HepG2 (cell line): Measurements from ENCODE around the gene CHFR. TPM values are rescaled to one million over a fixed set of nuclear protein-coding genes. Genes with fewer than 3 reads are reported as not detected.
A peak's percentile ranks its signal among the peaks of the same experiment; 100 is the strongest.

ENCODE experiments used
- ARID2 ChIP-seq: sonication (generic); formaldehyde crosslinking; IDR thresholded peaks from 2 replicates; pipeline ENCODE4 v1.8.1; 2022; ENCODE audit warnings: mild to moderate bottlenecking, missing genetic modification reagents, borderline replicate concordance
- ARID4A ChIP-seq: sonication (generic); formaldehyde crosslinking; IDR thresholded peaks from 2 replicates; pipeline ENCODE4 v1.5.0; 2020; ENCODE audit warnings: mild to moderate bottlenecking, missing genetic modification reagents, borderline replicate concordance
- HNF1A ChIP-seq, 2 experiments: sonication (generic) in 1 of 2; formaldehyde crosslinking in 1 of 2; IDR thresholded peaks; 2 replicates each; pipeline versions ENCODE4 v1.4.0 to v1.6.1; 2016 to 2020; ENCODE audit warnings: borderline replicate concordance in 1 of 2, low read depth in 1 of 2, mild to moderate bottlenecking in 1 of 2, missing genetic modification reagents in 1 of 2
- NBN ChIP-seq: fragments of 450-650 bp; conservative IDR thresholded peaks from 2 replicates; pipeline ENCODE4 v1.6.1; 2017
- PAXIP1 ChIP-seq: sonication (generic); formaldehyde crosslinking; conservative IDR thresholded peaks from 2 replicates; pipeline ENCODE4 v1.4.0; 2020; ENCODE audit warnings: mild to moderate bottlenecking, missing genetic modification reagents, moderate library complexity
- TFE3 ChIP-seq: IDR thresholded peaks from 2 replicates; pipeline ENCODE4 v1.6.1; 2016
- YEATS4 ChIP-seq: sonication (generic); formaldehyde crosslinking; IDR thresholded peaks from 2 replicates; pipeline ENCODE4 v1.4.0; 2020; ENCODE audit warnings: missing genetic modification reagents, borderline replicate concordance
- ZBTB33 ChIP-seq: sonication (generic); formaldehyde crosslinking; IDR thresholded peaks from 2 replicates; pipeline ENCODE4 v1.4.0; 2020; ENCODE audit warnings: missing genetic modification reagents
- ZNF382 ChIP-seq: sonication (generic); formaldehyde crosslinking; IDR thresholded peaks from 2 replicates; pipeline ENCODE4 v1.5.0; 2020; ENCODE audit warnings: missing genetic modification reagents, mild to moderate bottlenecking, borderline replicate concordance
- polyA plus RNA-seq, 8 experiments: library from polyadenylated mRNA; depleted of rRNA in 3 of 8; stranded (reverse) in 7 of 8; unstranded in 1 of 8; fragments of >200 nt; fragmentation: Illumina TruSeq in 4 of 8; extraction: Trizol in 4 of 8; gene quantifications; 2 replicates each; pipeline versions ENCODE4 v1.2.1 to v1.2.3, GENCODE V29; 2011 to 2016; ENCODE audit warnings: low read depth in 4 of 8, missing spikeins in 1 of 8, mixed read lengths in 1 of 8; ENCODE audit not compliant: insufficient read depth in 1 of 8
- total RNA-seq, 5 experiments: library from RNA; depleted of rRNA; stranded (reverse); fragments of >200 nt; fragmentation: Illumina TruSeq; extraction: Trizol; gene quantifications; 2 replicates each; pipeline ENCODE4 v1.2.3, GENCODE V29; 2016; ENCODE audit warnings: low read depth in 1 of 5

CHFR gene
- total and polyA plus RNA-seq, 2 of the 13 experiments (the other 11 are each of a cell fraction or from before 2014, with no cell fraction given): 21.4 to 21.5 TPM

- TF ChIP-seq YEATS4 (peak; percentile 99), TFE3 (CRISPR knock-in tag) (no peak), ZBTB33 (CRISPR knock-in tag) (peak; percentile 82), ARID4A (CRISPR knock-in tag) (peak; percentile 94), ZNF382 (no peak), HNF1A (IDR thresholded peaks at IDR 0.05; ENCODE audit: low read depth) (no peak), HNF1A (CRISPR knock-in tag; IDR thresholded peaks at IDR 0.05; ENCODE audit: borderline replicate concordance) (peak; percentile 74; the same call in 1 of the 2 replicates), NBN (no peak), ARID2 (no peak), PAXIP1 (CRISPR knock-in tag) (peak; percentile 47)
Observed at GRCh38 chr12:132828706-132829534, 58.5 kb downstream of the CHFR start, which contains the start of gene GOLGA3 (continued).
